ENCODE data around the gene CCL28. TPM values are rescaled to one million over a fixed set of nuclear protein-coding genes. Genes with fewer than 3 reads are reported as not detected.

Gene CCL28
- total RNA-seq, 1 donor: 15.6 TPM

DNA sequence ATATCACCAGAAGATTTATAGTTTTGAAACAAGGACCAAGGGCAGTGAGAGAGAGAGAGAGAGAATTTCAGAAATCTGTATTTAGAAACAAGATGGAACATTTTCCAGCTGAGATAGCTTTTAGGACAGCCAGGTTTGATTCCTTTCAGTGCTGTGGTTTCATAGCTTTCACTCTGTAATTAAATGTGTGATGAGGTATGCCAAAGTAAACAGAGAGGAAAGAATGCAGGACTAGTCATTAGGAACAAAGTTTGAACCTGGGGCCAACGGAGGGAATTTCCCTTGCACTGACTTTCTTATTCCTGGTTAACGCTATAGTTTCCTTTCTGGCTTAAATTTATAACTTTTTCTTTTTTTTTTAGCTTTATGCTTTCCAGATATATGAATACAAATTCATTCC is 10.0 kb upstream of the CCL28 start:
- H3K27ac ChIP-seq (ENCODE audit: low read depth, low read length): no peak overlapping the region
- DNase-seq (ENCODE audit: insufficient read length, low spot score, missing footprints): no peak
- no peaks in the 10 kb centered on the region for H4K20me1 ChIP-seq (ENCODE audit: insufficient read depth, low read length)
- no peaks in the 10 kb centered on the region for H3K27me3 ChIP-seq (ENCODE audit: insufficient read depth, low read length)
- H2AFZ ChIP-seq (ENCODE audit: low read length): no peak overlapping the region
- H3K4me1 ChIP-seq (ENCODE audit: insufficient read depth, low read length): peaks cover 16% of the 10 kb centered on the region
- no peak overlapping the region for H3K4me2 ChIP-seq (ENCODE audit: insufficient read depth, low read length)
- H3K4me3 ChIP-seq (ENCODE audit: insufficient read depth, low read length): no peak overlapping the region
- no peaks in the 10 kb centered on the region for H3K79me2 ChIP-seq (ENCODE audit: insufficient read depth, low read length)
- no peaks in the 10 kb centered on the region for H3K9me3 ChIP-seq (ENCODE audit: low read depth, low read length)
- TF ChIP-seq, protein P1, sequence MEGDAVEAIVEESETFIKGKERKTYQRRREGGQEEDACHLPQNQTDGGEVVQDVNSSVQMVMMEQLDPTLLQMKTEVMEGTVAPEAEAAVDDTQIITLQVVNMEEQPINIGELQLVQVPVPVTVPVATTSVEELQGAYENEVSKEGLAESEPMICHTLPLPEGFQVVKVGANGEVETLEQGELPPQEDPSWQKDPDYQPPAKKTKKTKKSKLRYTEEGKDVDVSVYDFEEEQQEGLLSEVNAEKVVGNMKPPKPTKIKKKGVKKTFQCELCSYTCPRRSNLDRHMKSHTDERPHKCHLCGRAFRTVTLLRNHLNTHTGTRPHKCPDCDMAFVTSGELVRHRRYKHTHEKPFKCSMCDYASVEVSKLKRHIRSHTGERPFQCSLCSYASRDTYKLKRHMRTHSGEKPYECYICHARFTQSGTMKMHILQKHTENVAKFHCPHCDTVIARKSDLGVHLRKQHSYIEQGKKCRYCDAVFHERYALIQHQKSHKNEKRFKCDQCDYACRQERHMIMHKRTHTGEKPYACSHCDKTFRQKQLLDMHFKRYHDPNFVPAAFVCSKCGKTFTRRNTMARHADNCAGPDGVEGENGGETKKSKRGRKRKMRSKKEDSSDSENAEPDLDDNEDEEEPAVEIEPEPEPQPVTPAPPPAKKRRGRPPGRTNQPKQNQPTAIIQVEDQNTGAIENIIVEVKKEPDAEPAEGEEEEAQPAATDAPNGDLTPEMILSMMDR (IDR thresholded peaks at IDR 0.05; ENCODE audit: extremely low read depth, low read depth, low read length): no peak
- no peaks in the 10 kb centered on the region for H3K36me3 ChIP-seq (ENCODE audit: insufficient read depth, low read length)

GRCh38 chr5:43421450-43422133 is 9.4 kb upstream of the CCL28 start:
- peaks cover 16% of the 10 kb centered on the region for H3K4me1 ChIP-seq (ENCODE audit: insufficient read depth, low read length)
- H3K79me2 ChIP-seq (ENCODE audit: insufficient read depth, low read length): no peaks in the 10 kb centered on the region
- H2AFZ ChIP-seq (ENCODE audit: low read length): no peak overlapping the region
- H3K27me3 ChIP-seq (ENCODE audit: insufficient read depth, low read length): peaks cover 4% of the 10 kb centered on the region
- no peak for DNase-seq (ENCODE audit: insufficient read length, low spot score, missing footprints)
- H3K4me3 ChIP-seq (ENCODE audit: insufficient read depth, low read length): no peak overlapping the region
- H3K27ac ChIP-seq (ENCODE audit: low read depth, low read length): no peak overlapping the region
- no peak overlapping the region for H3K4me2 ChIP-seq (ENCODE audit: insufficient read depth, low read length)
- no peaks in the 10 kb centered on the region for H4K20me1 ChIP-seq (ENCODE audit: insufficient read depth, low read length)
- no peaks in the 10 kb centered on the region for H3K36me3 ChIP-seq (ENCODE audit: insufficient read depth, low read length)
- TF ChIP-seq, protein P1 (IDR thresholded peaks at IDR 0.05; ENCODE audit: extremely low read depth, low read depth, low read length): no peak
- no peaks in the 10 kb centered on the region for H3K9me3 ChIP-seq (ENCODE audit: low read depth, low read length)

DNA sequence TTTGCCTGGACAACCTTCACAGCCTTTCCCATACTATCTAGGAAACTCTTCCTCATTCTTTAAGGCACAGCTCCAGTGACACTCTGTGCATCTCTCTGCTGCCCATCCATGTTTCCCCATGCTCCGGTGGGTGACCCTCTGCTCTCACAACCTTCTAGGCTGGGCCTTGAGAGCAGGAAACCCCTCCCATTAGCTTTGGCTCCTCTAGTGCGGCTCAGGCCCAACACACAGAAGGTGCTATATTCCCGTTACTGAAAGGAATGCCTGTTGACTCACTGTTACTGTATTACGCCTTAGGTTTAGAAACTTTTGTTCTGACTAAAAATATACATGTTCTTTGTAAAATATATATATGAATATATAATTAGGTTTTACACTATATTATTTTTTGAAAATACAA is 8.1 kb upstream of the CCL28 start:
- no peak for DNase-seq (ENCODE audit: insufficient read length, low spot score, missing footprints)
- peaks cover 4% of the 10 kb centered on the region for H3K4me1 ChIP-seq (ENCODE audit: insufficient read depth, low read length)
- TF ChIP-seq, protein P1 (IDR thresholded peaks at IDR 0.05; ENCODE audit: extremely low read depth, low read depth, low read length): no peak
- H2AFZ ChIP-seq (ENCODE audit: low read length): no peak overlapping the region
- H3K27ac ChIP-seq (ENCODE audit: low read depth, low read length): no peak overlapping the region
- peaks cover 4% of the 10 kb centered on the region for H3K27me3 ChIP-seq (ENCODE audit: insufficient read depth, low read length)
- H3K4me3 ChIP-seq (ENCODE audit: insufficient read depth, low read length): no peak overlapping the region
- no peak overlapping the region for H3K4me2 ChIP-seq (ENCODE audit: insufficient read depth, low read length)
- no peaks in the 10 kb centered on the region for H4K20me1 ChIP-seq (ENCODE audit: insufficient read depth, low read length)
- no peaks in the 10 kb centered on the region for H3K9me3 ChIP-seq (ENCODE audit: low read depth, low read length)
- H3K36me3 ChIP-seq (ENCODE audit: insufficient read depth, low read length): no peaks in the 10 kb centered on the region
- no peaks in the 10 kb centered on the region for H3K79me2 ChIP-seq (ENCODE audit: insufficient read depth, low read length)

DNA sequence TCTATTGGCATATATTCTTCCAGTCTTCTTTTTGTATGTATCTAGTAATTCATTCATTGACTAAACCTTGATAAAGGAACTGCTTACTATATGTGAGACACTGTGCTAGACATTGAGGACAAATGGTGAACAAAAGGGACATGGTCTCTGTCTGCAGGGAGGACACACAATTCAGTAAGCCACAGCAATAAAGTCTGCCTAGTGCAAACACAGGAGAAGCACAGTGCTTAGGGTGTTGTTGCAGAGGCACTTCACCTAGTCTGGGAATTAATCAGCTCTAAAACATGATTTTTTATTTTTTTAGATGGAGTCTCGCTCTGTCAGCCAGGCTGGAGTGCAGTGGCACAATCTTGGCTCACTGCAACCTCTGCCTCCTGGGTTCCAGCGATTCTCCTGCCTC is 6.4 kb upstream of the CCL28 start:
- no peak overlapping the region for H3K27ac ChIP-seq (ENCODE audit: low read depth, low read length)
- H3K4me2 ChIP-seq (ENCODE audit: insufficient read depth, low read length): no peak overlapping the region
- TF ChIP-seq, protein P1 (IDR thresholded peaks at IDR 0.05; ENCODE audit: extremely low read depth, low read depth, low read length): no peak
- no peaks in the 10 kb centered on the region for H4K20me1 ChIP-seq (ENCODE audit: insufficient read depth, low read length)
- no peak for DNase-seq (ENCODE audit: insufficient read length, low spot score, missing footprints)
- no peaks in the 10 kb centered on the region for H3K36me3 ChIP-seq (ENCODE audit: insufficient read depth, low read length)
- no peak overlapping the region for H3K4me3 ChIP-seq (ENCODE audit: insufficient read depth, low read length)
- no peaks in the 10 kb centered on the region for H3K9me3 ChIP-seq (ENCODE audit: low read depth, low read length)
- no peak overlapping the region for H2AFZ ChIP-seq (ENCODE audit: low read length)
- peaks cover 4% of the 10 kb centered on the region for H3K4me1 ChIP-seq (ENCODE audit: insufficient read depth, low read length)
- H3K27me3 ChIP-seq (ENCODE audit: insufficient read depth, low read length): peaks cover 4% of the 10 kb centered on the region
- H3K79me2 ChIP-seq (ENCODE audit: insufficient read depth, low read length): no peaks in the 10 kb centered on the region
